HG02840 (cell line): Measurements from ENCODE around the gene EXTL1.

Source experiments
- ATAC-seq: cut with Tn5 transposase; IDR thresholded peaks from one replicate; pipeline ENCODE4 v1.9.1; 2021; ENCODE audit warnings: mild to moderate bottlenecking, moderate library complexity, moderate number of reproducible peaks; ENCODE audit not compliant: unreplicated experiment, low FRiP score

Gene EXTL1

DNA sequence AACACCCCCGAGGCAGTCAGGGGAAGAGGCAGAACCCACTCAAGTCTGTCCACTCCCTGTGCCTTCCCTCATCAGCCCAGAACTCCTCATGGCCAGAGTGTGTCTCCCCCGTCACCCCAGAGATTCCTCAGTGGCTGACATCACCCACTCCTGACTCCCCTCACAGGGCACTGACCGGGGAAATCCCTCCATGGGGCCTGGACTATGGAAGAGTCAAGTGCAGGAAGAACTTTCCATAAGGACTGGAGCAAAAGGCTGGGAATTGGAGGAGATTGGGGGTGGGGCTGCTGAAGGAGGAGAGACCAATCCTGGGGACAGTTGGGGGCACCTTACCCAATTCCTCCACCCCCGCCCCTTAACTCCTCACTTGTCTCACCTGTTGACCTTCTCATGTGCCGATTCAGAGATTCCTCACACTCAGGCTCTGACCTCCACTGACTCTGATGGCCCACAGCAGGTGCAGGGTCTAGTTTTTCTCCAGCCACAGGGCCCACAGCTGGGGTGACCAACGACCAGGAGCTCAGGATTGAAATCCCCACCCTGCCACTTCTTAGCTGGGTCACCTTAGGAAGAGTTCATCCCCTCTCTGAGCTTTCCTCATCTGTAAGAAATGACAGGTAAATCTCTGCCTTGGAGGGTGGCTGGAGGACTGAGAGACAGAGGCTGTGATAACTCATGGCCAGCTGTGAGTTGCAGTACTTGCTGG, 481 bp upstream of the EXTL1 start:
- no peak for ATAC-seq

DNA sequence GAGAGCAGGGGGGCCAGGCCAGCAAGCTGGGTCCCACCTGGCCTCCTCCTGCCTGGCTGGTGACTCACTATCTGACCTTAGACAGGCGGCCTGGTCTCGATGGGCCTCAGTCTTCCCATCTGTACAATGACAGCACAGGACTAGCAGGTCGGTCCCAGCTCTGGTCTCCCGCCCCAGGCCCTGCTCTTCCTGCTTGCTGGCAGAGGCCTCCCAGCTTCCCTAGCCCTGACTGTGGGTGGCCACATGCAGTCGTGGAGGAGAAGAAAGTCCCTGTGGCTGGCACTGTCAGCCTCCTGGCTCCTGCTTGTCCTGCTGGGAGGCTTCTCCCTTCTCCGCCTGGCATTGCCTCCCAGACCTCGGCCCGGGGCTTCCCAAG, 817 bp downstream of the EXTL1 start:
- no peak for ATAC-seq

DNA sequence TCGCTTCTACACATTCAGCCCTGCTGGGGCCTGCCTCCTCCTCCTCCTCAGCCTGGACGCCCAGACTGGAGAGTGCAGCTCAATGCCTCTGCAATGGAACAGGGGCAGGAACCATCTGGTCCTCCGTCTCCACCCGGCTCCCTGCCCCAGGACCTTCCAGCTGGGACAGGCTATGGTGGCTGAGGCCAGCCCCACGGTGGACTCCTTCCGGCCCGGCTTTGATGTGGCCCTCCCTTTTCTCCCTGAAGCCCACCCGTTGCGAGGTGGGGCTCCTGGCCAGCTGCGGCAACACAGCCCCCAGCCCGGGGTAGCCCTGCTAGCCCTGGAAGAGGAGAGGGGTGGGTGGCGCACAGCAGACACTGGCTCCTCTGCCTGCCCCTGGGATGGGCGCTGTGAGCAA, 1.4 kb downstream of the EXTL1 start:
- no peak for ATAC-seq

DNA sequence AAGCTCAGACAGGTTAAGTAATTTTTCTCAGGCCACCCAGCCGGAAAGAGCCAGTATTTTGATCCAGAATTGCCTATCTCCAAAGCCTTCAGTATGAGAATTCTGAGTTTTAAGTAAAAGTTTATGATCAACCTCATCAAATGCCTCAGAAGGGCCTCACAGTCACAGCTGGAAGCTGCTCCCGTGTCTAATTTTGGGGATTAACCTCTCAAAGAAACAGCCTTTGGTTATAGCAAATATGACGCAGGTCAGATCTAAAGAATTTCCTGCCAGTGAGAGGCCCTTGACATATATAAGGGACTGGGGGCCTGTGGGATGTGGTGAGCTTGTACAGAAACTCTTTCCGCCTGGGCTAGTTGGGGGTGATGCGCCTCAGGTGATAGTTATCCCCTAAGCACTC, 2.3 kb downstream of the EXTL1 start:
- no peak for ATAC-seq

DNA sequence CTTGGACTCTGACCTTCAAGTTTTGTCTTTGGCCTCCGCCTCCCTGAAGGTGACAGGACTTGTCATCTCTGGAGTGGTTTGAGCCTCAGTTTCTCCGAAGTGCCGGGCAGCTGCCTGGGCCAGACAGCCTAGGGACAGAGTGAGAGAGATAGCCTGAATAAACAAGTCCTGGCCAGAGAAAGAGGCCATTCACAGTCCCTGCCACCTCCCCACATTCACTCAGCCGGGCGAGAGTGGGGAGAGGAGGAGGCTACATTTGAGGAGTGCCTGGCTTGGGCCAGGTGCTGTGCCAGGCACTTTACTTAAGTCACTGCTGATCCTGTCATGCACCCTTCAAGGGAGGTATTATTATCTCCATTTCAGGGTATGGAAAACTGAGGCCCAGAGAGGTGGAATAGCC, 3.5 kb downstream of the EXTL1 start:
- no peak for ATAC-seq

DNA sequence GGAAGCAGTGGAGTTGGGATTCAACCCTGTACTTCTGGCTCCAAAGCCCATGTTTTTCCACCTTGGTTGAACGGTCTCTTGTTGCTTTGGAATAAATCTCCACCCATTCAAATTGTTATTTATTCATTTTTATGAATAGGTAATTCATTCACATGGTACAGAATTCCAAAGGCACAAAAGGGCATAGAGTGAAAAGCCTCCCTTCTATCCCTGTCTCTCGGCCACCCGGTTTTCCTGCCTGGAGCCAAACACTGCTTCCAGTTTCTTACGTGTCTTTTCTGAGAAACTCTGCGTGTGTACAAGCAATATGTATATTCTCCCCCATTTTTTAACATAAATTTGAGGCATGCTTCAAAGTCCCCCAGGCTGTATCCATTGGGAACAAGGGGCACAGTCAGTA, 3.9 kb downstream of the EXTL1 start:
- no peak for ATAC-seq

DNA sequence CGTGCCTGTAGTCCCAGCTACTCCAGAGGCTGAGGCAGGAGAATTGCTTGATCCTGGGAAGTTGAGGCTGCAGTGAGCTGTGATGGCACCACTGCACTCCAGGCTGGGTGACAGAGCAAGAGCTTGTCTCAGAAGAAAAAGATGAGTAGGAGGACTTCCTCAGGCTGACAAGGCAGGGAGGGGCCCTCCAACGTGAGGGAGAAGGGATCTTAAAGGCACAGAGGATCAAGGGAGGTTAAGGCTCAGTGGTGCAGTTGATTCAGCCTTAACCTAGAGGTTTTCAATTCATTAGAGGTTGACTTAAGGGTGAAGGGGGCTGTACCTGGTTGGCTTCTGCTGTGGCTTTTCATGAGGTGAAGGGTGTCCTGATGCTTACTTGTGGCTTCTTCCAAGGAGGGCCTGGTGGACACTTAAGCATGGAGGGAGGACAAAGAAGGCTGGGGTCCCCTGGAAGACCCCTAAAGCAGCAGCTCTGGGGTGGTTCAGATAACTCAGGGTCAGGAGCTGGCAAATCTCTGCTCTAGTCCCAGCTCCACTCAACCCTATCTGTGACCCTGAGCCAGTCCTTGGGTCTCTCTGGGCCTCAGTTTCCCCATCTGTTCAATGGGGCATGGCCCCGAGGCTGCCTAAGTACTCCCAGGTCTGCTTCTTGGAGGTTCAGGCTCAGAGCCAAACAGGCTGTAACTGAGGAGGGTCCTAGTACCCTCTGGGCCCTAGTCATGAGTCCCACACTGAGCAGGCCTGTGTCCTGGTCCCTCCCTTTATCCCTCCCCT, 6.3 kb downstream of the EXTL1 start:
- no peak for ATAC-seq

DNA sequence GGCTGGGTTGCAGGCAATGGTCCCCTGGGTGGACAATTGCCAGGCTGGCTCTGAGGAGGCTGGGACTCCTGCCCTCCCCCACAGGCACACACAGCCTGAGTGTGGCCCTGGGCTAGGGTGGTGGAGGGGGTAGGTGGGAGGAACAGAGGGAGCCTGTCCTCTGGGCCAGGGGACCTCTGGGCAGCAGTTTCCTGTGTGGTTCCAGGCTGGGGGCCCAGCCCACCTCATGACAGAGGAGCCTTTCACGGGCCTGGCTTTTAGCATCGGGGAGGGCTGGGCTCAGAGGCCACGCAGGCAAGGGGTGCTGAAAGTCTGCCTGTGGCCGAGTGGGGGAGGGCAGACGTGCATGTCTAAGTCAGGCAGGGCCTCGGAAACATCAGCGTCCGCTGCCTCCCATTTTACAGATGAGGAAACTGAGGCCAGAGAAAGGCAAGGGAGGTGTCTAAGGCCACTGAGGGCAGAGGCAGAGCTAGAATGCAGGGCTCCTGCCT, 7.0 kb downstream of the EXTL1 start:
- ATAC-seq: no peak

DNA sequence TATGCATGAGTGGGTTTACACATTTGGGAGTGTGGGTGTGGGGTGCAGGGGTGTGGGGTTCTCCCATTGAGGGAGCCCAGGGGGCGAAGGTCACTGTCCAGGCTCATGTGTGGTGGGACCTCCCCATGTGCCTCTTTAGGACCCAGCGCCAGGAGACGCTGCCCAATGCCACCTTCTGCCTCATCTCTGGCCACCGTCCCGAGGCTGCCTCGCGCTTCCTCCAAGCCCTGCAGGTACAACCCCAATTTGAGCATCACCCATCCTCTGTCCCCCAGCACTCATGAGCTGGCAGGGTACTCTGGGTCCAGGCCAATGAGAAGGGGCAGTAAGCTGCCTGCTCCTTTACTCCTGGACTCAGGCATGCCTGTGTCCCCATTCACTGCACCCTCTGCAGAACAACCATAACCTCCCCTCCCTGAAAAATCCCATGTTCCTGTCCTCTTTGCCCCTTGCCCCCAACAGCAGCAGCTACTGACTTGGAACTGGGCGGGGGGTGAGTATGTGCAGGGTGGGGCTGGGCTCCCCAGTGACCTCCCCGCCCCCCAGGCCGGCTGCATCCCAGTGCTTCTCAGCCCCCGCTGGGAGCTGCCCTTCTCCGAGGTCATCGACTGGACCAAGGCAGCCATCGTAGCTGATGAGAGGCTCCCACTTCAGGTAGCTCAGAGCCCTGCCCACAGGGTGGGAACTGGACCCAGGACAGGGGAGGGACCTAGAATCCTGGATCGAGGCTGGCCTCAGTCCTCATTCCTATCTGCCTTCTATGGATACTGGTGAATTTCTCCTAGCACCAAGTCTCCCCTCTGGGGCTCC, 7.7 kb downstream of the EXTL1 start:
- ATAC-seq: no peak

DNA sequence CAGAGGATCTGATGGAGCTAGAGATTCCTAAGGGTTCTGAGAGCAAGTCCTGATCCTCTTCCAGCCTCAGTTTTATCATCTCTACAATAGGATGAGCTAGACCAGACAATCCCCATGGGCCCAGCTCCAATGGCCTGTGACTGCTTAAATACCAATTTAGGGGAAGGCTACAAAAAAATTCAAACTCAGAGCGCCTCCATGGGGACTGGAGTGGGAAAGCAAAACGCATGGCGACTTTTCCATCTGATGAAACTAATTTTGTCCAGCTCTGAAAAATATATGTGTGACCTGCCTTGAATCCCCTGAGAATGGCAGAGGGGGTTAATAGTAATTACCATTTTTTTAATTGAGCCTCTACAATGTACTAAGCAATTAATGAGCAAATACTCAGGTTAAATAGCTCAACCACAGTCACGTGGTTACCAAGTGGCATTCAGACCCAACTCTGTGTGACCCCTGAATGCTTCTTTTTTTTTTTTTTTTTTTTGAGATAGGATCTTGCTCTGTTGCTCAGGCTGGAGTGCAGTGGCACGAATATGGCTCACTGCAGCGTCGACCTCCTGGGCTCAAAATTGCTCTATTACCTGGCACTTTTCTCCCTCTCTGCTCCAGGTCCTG, 8.4 kb downstream of the EXTL1 start:
- no peak for ATAC-seq

DNA sequence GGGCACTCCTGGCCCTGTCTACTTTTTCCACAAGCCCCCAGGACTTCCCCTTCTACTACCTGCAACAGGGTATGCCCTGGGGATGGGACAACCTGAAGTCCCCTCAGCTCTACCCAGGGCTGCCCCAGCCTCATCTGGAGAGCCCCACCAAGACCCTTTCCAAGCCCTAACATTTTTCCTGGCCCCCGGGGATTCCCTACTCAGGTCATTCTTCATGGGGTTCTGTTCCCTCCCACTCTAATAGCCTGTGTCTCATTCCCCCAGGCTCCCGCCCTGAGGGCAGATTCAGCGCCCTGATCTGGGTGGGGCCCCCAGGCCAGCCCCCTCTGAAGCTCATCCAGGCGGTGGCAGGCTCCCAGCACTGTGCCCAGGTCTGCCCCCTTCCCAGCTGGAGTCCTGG, 9.6 kb downstream of the EXTL1 start:
- no peak for ATAC-seq

DNA sequence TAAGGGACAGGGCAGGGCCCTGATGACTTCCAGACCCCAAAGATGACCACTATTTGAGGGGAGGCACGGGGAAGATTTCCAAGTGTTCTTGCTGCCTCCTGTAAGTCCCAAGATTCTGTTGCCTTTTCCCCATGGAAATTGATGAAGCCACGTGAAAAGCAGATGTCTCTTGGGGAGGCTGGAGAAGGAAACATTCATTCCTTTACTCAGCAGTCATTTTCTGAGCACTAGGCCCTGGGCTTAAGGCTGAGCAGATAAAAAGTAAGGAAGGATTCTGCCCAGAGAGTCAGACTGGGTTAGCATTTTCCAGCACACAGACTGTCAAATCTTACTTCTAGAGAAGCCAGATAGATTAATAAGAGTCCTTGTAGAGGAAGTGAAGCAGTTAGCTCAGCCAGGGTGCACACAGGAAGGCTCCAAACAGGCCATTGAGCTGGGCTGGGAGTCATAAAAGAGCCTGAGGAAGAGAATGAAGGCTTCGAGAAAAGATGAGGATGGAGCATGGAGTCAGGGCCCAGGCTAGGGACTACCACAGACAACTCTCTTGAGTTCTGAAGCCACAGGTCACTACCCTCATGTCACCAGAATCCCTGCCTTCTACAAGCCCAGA, 10.1 kb downstream of the EXTL1 start:
- ATAC-seq: no peak

DNA sequence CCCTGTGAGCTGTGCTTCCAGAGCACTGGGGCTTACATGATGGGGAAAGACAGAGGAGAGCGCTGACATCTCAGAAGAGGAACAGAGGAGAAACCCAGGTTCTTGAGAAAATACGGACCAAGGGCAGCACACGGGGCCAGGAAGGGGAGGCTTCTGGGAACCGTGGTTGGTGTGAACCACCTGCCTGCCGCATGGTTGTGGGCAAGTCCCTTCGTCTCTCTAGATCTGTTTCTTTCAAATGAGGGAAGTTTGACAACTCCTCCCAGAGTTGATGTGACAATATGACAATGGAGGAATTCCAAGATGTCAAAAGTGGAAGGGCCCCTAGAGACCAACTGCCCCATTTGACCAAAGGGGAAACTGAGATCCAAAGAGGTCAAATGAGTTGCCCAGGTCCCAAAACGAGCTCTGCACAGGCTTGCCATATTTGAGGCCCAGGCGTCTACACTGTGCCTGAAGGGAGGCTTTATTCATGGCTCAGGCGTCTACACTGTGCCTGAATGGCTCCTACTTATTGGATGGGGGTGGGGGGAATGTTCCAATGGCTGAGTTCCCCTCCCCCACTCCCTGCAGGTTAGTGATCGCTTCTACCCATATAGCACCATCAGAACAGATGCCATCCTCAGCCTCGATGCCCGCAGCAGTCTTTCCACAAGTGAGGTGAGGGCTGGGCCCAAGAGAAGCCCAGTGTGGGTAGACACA, 11.2 kb downstream of the EXTL1 start:
- no peak for ATAC-seq

DNA sequence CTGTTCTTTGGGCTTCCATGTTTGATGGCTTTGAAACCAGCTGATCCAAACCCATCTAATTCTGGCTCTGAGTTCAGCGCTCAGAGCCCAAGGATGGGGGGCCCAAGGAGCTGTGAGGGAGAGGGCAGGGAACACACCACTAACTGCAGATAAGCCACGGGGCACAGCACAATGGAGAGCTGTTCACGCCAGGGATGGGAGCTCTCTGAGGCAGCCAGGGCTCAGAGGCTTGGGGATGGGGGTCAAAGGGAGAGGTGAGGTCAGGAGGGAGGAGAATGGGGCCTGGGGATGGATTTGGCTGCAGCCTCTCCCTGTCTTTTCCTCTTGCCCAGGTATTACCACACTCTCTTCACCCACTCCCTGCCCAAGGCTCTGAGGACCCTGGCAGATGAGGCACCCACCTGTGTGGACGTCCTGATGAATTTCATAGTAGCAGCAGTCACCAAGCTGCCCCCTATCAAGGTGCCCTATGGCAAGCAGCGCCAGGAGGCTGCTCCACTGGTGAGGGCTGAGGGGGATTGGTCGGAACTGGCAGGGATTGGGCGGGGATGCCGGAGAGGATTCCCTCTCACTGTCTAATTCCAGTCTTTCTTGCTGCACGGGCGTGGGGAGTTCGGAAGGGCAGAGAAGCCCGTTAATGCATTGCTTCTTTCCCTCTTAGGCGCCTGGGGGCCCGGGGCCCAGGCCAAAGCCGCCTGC, 13.1 kb downstream of the EXTL1 start:
- no peak for ATAC-seq

DNA sequence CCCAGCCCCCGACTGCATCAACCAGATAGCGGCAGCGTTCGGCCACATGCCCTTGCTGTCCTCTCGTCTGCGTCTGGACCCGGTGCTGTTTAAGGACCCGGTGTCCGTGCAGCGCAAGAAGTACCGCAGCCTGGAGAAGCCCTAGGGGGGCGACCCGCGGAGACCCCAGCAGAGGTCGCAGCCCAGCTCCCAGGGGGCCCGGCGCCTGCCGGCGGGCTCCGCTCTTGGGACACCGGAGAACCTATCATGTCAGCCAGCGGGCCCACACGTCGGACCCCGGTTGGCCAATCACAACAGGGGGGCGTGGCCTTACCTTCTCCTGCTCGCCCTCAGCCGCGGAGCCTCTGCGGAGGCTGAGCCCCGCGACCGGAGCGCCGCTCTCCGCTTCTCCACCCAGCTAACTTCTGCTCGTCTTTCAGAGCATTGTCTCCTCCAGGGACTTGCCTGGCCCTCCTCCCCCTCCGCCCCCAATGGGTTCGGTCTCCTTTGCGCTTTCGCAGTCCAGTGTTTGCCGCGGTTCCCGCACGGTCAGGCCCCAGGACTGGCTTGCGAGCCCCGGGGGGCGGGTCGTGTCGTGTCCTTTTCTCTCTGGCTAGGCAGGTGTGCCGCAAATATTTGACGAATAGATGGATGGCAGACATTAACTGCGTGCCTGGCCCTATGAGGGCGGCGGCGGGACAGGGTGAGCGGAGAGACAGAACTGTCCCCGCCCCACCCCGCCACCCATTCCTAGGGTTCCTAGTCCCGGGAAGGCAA, 13.8 kb downstream of the EXTL1 start:
- ATAC-seq: peak; percentile 71

DNA sequence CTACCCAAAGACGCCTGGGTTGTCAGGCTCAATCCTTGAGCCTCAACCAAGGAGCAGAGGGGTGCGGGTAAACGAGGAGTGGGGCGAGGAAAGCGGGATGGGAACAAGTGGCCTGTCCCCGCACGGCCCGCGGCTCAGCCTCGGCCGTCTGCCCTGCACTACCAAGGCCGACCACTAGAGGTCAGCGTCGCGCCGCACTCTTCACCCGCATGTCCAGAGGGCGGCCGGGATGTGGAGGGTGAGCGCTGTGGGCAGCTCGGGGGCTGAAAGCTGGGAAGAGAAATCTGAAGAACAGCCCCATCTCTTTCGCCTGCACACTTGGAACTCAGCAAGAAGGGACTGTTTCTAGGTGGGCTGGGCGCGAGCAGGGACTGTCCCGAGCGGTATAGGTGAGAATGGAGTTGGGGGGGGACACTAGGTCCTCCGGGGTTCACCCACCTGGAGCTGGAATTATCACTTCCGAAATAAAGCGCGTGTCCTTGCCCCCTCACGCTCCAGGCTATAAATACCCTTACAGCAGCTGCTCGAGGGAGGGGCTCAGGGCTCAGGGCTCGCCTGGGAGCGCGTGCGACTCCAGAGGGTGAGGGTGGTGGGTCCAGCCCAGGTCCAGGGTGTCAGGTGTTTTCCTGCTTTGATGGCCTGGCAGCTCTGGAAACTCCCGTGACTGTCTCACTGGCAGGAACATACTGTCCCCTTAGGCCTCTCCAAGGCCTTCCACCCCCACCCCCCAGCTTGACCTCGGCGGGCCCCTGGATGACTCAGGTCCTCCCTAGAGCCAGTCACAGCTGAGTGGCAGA, 14.6 kb downstream of the EXTL1 start:
- peak; percentile 70 for ATAC-seq

DNA sequence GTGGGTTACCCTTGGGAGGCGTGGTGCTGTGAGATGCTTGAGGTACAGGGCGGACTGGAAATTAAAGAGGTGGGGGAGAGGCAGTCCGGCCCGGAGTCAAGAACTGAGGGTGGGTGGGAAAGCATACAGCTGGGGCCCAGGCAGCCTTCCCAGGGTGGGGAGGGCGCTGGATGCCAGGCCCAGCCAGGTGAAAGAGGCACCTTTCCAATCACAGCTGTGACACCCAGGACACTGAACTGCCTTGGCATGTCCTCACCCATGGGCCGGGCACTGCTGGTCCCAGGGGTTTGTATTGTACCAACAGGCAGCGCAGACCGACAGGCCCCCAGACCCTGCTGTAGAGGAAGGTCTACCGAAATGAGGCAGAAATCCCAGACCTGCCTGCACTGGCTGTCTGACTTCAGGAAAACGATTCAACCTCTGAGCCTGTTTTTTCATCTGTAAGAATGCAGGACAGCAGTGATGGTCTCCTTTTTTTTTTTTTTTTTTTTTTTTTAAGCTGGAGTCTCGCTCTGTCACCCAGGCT, 15.2 kb downstream of the EXTL1 start:
- ATAC-seq: no peak
